Gastroesophageal sphincter (tissue), 3 donors: ENCODE results near the gene CLIP1.

Experiments
- CTCF ChIP-seq, 4 experiments: fragments of 200-600 bp in 2 of 4; fragments of 450-650 bp in 2 of 4; sonication (generic) in 1 of 4; IDR thresholded peaks; one replicate each; pipeline ENCODE4 v1.5.1; 2017 to 2019; ENCODE audit warnings: antibody characterized with exemption in 4 of 4, mild to moderate bottlenecking in 2 of 4, moderate library complexity in 2 of 4
- POLR2A ChIP-seq, 2 donors: fragments of 450-650 bp; IDR thresholded peaks; one replicate each; pipeline ENCODE4 v1.6.1; 2017; ENCODE audit warnings: antibody characterized with exemption in 2 of 2, mild to moderate bottlenecking in 2 of 2, moderate library complexity in 1 of 2
- POLR2AphosphoS5 ChIP-seq: sonication (generic); formaldehyde crosslinking; IDR thresholded peaks from one replicate; pipeline ENCODE4 v1.6.1; 2017; ENCODE audit warnings: antibody characterized with exemption

GRCh38 chr12:122452701-122453285 is 30.3 kb upstream of the CLIP1 start:
- no peak for TF ChIP-seq POLR2AphosphoS5
- TF ChIP-seq CTCF (IDR thresholded peaks at IDR 0.05): no peak
- TF ChIP-seq POLR2A (IDR thresholded peaks at IDR 0.05): no peak
